GM19467 (cell line): ENCODE results near the gene IRX1.

Source experiments
- ATAC-seq: cut with Tn5 transposase; IDR thresholded peaks from one replicate; pipeline ENCODE4 v1.9.1; 2021; ENCODE audit warnings: mild to moderate bottlenecking, moderate library complexity; ENCODE audit not compliant: unreplicated experiment

IRX1 gene

DNA sequence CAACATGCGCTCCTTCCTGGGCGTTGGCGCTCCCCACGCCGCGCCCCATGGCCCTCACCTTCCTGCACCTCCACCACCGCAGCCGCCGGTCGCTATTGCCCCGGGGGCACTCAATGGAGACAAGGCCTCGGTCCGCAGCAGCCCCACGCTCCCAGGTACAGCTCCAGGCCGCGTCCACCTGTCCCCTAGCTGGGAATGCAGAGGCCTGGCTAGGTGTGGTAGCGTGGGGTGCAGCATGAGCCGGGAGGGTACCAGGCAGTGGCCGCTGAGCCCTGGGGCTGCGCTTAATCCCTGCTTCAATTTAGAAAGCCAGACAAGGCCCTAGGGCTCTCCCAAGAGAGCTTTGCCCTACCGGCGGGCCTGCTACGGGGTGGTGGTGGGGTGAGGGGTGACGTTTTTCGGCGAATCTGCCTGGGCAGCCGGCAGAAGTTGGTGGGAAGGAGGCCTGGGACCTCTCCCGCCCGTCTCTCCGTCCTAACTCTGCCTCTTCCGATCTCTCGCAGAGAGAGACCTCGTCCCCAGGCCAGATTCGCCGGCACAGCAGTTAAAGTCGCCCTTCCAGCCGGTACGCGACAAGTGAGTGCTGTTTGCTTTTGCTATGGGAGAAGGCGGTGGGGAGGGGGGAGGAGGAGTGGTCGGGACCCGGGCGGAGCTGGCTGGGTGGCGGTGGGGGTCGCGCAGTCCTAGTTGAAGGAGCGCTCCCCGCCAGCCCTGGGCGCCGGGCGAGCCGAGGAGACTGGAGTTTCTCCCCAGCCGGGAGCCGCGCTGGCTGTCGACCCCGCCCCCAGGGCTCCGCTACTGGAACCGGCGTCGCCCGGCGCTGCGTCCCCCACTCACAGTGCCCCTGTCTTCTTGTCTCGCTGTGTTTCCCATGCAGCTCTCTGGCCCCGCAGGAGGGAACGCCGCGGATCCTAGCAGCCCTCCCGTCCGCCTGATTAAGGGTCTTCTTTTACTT is 4.8 kb downstream of the IRX1 start:
- ATAC-seq, result no peak

- no peak for ATAC-seq
These were observed 5.6 kb downstream of the IRX1 start for GRCh38 chr5:3601061-3601710.

DNA sequence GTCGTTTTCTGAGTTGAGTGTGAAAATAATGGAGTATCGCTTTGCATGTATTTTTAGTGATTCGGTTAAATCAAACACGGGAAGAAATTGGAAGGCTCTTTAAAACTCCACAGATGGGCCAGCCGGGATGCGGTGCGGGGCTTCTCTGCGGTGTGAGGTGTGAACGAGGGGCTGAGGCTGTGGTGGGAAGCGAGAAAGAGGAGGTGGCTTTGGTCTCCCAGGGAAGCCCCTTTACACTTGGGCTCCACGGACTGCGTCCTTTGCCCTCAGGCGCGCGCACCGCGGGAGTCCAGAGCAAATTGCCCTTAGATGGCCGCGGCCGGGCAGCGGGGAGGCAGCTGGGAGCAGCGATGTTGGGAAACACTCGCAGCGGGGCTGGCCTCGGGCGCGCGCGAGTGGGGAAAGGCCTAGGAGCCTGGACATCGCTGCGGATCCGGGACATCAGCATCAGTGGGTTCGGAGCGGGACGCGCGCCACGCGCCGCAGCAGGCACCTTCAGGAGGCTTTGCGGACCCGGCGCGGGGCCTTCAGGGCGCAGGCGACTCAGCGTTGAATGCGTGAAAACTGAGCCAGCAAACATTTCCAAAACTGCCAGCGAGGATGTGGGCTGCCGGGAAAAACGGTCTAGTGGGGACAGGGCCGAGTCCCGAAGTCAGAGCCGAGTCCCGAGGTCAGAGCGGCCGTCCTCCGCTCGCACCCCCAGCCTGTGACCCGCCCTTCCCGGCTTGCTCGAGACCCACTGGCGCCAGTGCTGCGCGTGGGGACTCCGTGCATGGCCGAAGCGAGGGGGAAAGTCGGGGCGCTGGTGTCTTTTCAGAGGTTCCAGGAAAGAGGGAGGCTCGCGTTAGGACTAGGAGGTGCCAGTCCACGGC is 6.5 kb downstream of the IRX1 start:
- ATAC-seq, result no peak

GRCh38 chr5:3602785-3603502 is 7.3 kb downstream of the IRX1 start:
- no peak for ATAC-seq

- ATAC-seq, result no peak
These were observed 8.9 kb downstream of the IRX1 start for GRCh38 chr5:3604501-3604900.

- no peak for ATAC-seq
These were observed 9.8 kb downstream of the IRX1 start for GRCh38 chr5:3605298-3606010.

DNA sequence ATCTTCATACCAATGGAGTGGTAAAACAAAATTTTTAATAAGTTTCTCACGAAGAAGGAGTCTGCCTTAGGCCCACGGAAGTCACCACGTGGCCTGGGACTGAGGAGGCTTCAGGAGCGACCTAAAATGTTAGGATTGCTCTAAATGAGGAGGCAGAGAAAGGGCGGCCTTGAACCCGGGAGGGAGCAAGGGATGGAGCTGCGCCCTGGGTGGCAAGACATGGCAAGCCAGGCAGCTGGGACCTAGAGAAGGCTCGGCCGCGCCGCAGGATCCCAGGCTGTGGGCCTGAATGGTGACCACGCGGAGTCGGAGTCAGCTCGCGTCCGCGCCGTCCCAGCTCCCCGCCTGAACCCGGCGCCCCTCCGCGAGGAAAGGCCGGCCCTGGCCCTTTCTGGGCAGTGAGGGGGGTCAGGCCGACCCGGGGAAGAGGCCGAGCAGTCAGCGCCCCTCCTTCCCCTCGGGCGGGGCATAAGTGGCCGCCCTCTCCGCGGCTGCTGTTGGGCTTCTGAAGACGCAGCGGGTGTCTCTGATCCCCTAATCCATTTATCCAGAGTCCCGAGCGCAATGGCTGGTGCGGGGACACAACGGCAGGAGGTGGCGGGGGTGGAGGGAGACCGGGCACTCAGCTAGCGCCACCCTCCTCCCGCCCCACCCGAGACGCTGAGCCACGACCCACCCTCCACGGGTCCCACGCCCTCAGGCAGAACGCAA is 10.6 kb downstream of the IRX1 start:
- no peak for ATAC-seq

GRCh38 chr5:3607541-3608181 is 12.0 kb downstream of the IRX1 start:
- ATAC-seq, result no peak

DNA sequence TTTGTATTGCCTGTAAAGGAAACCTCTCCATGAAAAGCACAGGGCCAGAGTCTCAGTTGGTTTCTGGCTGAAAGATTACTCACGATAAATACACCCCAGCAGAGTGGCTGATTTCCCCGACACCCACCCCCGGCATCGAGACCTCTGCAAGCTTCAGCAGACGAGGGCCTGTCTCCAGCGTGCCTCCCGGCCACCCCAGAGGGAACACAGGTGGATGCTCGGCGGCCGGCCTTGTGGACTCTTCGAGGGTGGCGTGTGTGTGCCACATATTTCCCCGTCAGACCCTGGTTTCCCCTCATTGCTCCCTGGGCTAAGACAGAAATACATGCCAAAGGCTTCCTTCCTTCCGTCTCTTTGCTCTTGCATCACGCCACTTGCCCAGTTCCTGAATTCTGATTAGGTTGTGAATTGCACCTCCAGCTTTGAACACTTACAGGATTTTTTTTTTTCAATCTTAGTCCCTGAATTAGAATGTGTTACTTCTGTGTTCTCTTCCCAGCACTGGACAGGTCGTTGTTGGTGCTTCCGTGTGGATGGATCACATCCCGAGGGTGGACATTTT is 13.6 kb downstream of the IRX1 start:
- no peak for ATAC-seq

- ATAC-seq, result no peak
These were observed 17.0 kb downstream of the IRX1 start for GRCh38 chr5:3612591-3613042.

DNA sequence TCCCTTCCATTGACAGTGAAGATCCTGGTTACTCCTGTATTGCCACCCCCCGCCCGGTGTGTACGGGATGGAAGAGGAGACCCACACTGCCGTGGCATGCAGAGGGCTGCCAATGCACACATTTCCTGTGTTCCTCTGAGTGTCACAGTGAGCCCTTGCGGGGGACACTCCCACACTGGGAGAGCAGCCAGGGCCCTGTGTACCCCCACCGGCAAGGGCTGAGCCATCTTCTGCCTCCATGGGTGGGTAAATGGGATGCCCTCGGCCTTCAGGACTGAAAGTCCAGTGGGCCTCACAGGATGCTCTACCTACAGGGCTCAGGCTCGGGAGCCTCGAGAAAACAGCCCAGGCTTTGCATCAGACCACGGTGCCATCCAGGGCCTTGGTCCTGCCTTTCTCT is 18.1 kb downstream of the IRX1 start:
- no peak for ATAC-seq

GRCh38 chr5:3615217-3615616 is 19.6 kb downstream of the IRX1 start:
- ATAC-seq, result no peak

DNA sequence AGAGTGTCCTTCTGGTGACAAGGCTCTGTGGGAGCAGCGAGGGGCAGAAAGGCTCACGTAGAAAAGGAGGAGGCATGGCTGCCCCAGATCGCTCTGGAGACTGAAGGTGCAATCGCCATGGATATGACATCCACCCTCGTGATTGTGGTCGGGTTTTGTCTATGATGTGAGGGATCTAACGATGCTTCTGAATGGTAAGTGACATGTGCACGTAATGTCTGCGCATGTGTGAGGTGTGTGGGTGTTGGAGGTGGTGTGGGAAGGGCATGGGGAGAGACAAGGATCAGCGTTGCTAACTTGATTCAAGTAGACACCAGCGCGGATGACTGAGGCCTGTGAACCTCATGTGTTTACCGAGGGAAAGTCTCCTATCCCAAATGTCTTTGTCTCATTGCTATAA is 20.2 kb downstream of the IRX1 start:
- ATAC-seq, result no peak

- ATAC-seq, result no peak
These were observed 23.9 kb downstream of the IRX1 start for GRCh38 chr5:3619579-3619978.

DNA sequence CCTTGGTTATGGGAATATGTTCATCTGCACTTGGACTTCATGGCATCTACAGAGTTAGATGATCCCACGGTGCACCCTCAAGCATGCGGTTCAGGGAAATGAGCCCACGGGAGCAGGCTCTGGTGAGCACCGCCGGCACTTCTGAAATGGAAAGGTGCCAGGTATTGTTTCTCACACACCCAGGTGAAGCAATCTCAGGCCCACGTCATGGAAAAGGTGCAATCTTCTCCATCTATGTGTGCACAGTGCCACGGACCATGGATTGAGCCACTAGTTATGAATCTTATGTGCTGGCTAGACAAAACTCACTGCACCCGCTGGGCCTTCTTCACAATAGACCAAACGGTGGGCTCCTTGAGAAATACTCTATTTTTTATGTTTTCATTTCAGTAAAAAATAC is 27.3 kb downstream of the IRX1 start:
- no peak for ATAC-seq

DNA sequence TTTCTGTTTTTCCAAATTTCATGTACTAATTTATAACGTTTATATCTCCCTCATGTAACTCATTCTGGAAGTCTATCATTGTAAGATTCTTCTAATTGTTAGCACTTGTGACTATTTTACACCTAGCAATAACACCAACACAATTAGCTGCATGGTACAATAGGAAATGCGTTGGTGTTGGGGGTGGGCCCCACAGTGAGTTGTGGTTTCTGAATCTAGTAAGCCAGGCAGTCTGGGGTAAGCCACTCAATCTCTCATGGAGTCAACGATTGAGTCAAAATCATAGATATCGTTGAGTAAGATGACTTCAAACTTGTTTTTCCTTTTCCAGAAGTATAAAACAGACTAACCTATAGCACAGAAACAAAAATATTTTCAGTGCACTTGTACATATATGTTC is 30.0 kb downstream of the IRX1 start:
- ATAC-seq, result no peak

GRCh38 chr5:3634061-3634460 is 38.4 kb downstream of the IRX1 start:
- ATAC-seq, result no peak

DNA sequence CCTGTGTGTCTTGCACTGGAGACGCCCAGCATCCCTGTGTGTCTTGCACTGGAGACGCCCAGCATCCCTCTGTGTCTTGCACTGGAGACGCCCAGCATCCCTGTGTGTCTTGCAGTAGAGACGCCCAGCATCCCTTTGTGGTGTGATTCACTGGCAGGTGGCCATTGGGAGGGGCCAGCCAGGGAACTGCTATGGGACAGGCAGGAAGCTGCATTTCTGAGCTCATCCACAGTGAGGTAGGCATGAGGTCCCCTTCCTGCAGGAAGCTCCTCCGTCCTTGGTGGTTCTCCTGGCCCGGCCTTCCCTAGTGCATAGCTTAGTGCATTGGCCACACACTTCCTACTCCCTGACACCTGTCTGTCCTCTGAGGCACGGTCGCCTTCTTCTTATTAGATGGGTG is 43.5 kb downstream of the IRX1 start:
- ATAC-seq, result no peak

- no peak for ATAC-seq
These were observed 46.6 kb downstream of the IRX1 start for GRCh38 chr5:3642231-3642630.
